Measurements from ENCODE around the gene PRPF18. TPM values are rescaled to one million over a fixed set of nuclear protein-coding genes. Genes with fewer than 3 reads are reported as not detected.

The PRPF18 gene
- total RNA-seq, 4 donors from 2014 or later: 15.5 to 40.7 (median 27.4) TPM

GRCh38 chr10:13648425-13648824 lies 61.7 kb downstream of the PRPF18 start:
- Histone ChIP-seq H3K4me1 (peaks cover 0 to 14% (median 0%) of the 10 kb centered on the region in 3 donors), H3K27ac (no peak overlapping the region), H3K27me3 (no peaks in the 10 kb centered on the region), H3K9me3 (no peaks in the 10 kb centered on the region), H3K4me3 (no peak overlapping the region), H3K36me3 (peaks cover 7 to 88% (median 8%) of the 10 kb centered on the region in 3 donors)
- DNase-seq: no peak
- TF ChIP-seq CTCF (IDR thresholded peaks at IDR 0.05): no peak
- no peak for TF ChIP-seq POLR2A (IDR thresholded peaks at IDR 0.05)
- intact Hi-C loops (cut with DNase I): no loop called here
- WGBS, 2 donors: 79 to 87% methylated on average over 6 to 10 of the region's 12 CpGs

- intact Hi-C loops (cut with DNase I): no loop called here
- no peak for TF ChIP-seq CTCF (IDR thresholded peaks at IDR 0.05)
- TF ChIP-seq POLR2A (IDR thresholded peaks at IDR 0.05): no peak
- no peak overlapping the region for H3K4me3 ChIP-seq
- WGBS, 2 donors: 67 to 68% methylated on average over 4 to 5 of the region's 5 CpGs
- H3K27me3 ChIP-seq: no peaks in the 10 kb centered on the region
- no peaks in the 10 kb centered on the region for H3K9me3 ChIP-seq
- H3K36me3 ChIP-seq: peaks cover 8 to 100% (median 14%) of the 10 kb centered on the region in 3 donors
- no peak for DNase-seq
- no peak overlapping the region for H3K27ac ChIP-seq
- peaks cover 0 to under 1% (median 0%) of the 10 kb centered on the region in 3 donors for H3K4me1 ChIP-seq
These were observed 63.2 kb downstream of the PRPF18 start for GRCh38 chr10:13649844-13650520.

- Histone ChIP-seq H3K9me3 (no peaks in the 10 kb centered on the region), H3K4me3 (no peak overlapping the region), H3K4me1 (no peaks in the 10 kb centered on the region), H3K36me3 (peaks cover 8 to 100% (median 18%) of the 10 kb centered on the region in 3 donors), H3K27me3 (no peaks in the 10 kb centered on the region), H3K27ac (no peak overlapping the region)
- WGBS, 2 donors: 80 to 89% methylated on average over 3 to 5 of the region's 5 CpGs
- TF ChIP-seq CTCF (IDR thresholded peaks at IDR 0.05) (no peak), POLR2A (IDR thresholded peaks at IDR 0.05) (no peak)
- no peak for DNase-seq
- intact Hi-C loops (cut with DNase I): no loop called here
These were observed 64.2 kb downstream of the PRPF18 start for GRCh38 chr10:13650961-13651360.

- no peak for DNase-seq
- WGBS, 2 donors: 67% methylated on average over 5 of the region's 5 CpGs
- intact Hi-C loops (cut with DNase I): no loop called here
These were observed 65.4 kb downstream of the PRPF18 start for GRCh38 chr10:13651969-13652720.

More at GRCh38 chr10:13651969-13652720, 65.4 kb downstream of the PRPF18 start:
- no peaks in the 10 kb centered on the region for H3K9me3 ChIP-seq
- H3K4me3 ChIP-seq: no peak overlapping the region
- no peak overlapping the region for H3K27ac ChIP-seq
- H3K36me3 ChIP-seq: peaks cover 8 to 100% (median 26%) of the 10 kb centered on the region in 3 donors
- no peaks in the 10 kb centered on the region for H3K4me1 ChIP-seq
- TF ChIP-seq POLR2A (IDR thresholded peaks at IDR 0.05) (no peak), CTCF (IDR thresholded peaks at IDR 0.05) (no peak)
- H3K27me3 ChIP-seq: no peaks in the 10 kb centered on the region
